HG02885 (cell line): ENCODE data around the gene ARL2BP.
"Not testable (repeated sequence)": the region's sequence is repeated elsewhere in the genome, so short reads cannot be mapped to it uniquely, and the experiment has no call there.

Experiments
- ATAC-seq: cut with Tn5 transposase; IDR thresholded peaks from one replicate; pipeline ENCODE4 v1.9.1; 2021; ENCODE audit warnings: mild to moderate bottlenecking; ENCODE audit not compliant: unreplicated experiment, poor library complexity

The ARL2BP gene

GRCh38 chr16:57262841-57263540, 17.9 kb downstream of the ARL2BP start:
- ATAC-seq = no peak

DNA sequence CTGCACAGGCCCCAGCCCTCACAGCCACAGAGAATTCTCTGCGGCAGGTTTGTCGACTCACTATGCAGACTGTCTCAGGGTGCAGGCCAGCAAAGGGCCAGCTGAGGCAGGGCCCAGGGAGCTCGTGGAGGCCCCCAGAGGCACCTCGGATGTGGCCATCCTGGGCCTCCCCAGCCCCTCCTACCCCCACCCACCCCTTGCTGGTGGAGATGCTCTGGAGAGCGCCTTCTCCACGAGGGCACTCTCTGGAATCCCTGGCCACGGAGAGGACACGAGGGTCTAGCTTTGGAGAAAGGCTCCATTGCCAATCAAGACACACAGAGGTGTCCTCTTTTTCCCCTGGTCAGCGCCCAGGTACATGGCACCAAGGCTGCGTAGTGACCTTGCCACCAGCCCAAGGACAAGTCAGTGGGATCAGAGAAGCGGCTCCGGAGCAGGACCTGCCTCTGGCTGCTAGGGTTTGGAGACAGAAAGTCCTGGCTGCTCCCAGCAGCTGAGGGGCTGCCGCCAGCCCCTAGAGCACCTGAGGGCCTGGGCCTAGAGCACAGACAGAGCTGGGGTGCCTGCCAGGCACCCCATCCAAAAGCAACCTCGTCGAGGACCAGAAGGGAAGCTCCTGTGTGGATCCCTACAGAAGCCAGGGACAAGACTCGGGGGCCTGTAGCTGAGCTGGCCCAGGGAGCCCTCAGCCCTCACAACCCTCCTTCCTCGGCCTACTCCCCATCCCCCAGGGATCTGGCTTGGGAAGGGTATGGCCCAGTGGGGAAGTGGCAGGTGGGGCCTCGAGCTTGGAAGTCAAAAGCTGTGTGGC, 18.7 kb downstream of the ARL2BP start:
- ATAC-seq = no peak

DNA sequence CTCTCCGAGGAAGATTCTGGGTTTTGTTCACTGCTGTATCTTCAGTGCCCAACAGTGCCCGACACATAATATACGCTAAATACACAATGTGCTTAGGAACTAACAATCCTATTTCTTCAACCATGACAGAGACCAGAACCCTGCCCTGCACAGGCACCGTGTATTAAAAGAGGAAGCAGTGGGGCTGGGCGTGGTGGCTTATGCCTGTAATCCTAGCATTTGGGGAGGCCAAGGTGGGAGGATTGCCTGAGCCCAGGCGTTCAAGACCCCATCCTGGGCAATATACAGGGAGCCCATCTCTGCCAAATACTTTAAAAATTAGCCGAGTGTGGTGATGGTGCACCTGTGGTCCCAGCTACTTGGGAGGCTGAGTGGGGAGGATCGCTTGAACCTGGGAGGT, 19.3 kb downstream of the ARL2BP start:
- ATAC-seq = no peak

GRCh38 chr16:57264950-57265371, 19.9 kb downstream of the ARL2BP start:
- no peak for ATAC-seq

DNA sequence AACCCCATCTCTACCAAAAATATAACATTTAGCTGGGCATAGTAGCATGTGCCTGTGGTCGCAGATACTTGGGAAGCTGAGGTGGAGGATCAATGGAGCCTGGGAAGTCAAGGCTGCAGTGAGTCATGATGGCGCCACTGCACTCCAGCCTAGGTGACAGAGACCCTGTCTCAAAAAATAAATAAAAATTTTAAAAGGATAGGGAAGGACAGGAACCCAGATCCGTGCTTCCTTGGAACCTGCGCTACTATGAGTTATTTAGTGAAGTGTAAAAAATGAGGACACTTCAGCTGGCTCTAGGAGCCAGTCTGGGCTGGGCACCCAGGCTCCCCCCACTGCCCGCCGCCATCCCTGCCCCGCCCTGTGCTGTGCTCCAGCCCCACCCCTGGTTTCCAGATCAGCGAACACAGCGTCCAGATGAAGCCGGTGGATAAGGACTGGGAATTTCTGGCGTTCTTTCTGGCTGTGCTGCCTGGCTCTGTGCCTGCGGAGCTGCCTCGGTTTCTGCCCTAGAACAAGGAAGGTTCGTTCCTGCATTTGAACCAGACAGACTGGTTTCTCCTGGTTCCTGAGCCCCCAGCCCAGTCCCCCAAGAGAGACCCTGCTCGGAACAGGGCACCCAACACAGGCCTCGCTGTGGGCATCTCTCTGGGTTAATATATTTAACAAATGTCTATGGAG, 20.9 kb downstream of the ARL2BP start:
- ATAC-seq = no peak

GRCh38 chr16:57266531-57267260, 21.6 kb downstream of the ARL2BP start:
- no peak for ATAC-seq

GRCh38 chr16:57267343-57267742, 22.3 kb downstream of the ARL2BP start:
- ATAC-seq = not testable (repeated sequence)

- ATAC-seq = no peak
Measured at GRCh38 chr16:57268804-57269800, 24.0 kb downstream of the ARL2BP start.

DNA sequence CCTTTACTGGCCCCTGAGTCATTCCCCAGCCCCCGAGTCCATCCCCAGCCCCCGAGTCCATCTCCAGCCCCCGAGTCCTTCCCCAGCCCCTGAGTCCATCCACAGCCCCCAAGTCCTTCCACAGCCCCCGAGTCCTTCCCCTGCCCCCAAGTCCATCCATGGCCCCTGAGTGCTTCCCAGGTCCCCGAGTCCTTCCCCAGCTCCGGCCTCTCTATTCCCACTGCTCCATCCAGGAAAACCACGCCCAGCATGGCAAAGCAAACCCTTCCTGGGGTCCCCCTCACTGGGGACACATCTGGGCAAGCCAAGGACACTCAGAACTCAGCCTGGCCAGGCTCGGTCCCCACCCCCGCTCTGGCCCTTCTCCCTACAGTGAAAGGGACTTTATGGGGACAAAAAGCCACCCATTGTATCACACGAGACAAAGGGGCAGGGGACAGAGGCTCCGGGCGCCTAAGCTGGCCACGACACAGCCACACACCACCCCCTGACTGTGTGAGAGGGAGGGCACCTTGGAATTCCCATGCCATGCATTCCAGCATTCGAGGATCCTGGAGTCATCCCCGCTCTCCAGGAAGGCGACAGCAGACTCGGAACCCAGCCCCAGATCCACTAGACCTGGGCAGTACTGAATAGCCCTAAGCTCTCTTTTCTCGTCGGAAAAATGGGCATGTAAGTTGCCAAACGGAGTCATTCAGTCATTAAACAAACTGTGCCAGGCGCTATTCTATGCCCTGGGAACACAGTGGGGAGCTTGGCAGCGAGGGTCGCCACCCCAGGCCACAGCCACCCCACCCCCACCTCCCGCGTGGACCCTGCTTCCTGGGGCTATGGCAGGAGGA, 25.4 kb downstream of the ARL2BP start:
- no peak for ATAC-seq

- no peak for ATAC-seq
Measured at GRCh38 chr16:57271063-57271345, 25.9 kb downstream of the ARL2BP start.

GRCh38 chr16:57271867-57272495, 26.9 kb downstream of the ARL2BP start:
- no peak for ATAC-seq

GRCh38 chr16:57273359-57273758, 28.3 kb downstream of the ARL2BP start:
- no peak for ATAC-seq

DNA sequence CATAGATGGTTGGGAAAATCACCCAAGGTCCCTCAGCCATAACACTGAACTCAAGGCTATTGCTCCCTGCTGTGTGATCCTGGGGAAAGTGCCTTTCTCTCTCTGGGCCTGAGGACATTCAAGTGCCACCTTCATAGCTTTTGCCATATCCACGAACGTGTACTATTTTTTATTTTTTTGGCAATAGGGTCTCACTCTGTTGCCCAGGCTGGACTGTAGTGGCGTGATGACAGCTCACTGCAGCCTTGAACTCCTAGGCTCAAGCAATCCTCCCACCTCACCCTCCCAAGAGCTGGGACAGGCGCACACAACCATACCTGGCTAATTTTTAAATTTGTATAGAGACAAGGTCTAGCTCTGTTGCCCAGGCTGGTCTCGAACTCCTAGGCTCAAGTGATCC, 28.8 kb downstream of the ARL2BP start:
- ATAC-seq = no peak

DNA sequence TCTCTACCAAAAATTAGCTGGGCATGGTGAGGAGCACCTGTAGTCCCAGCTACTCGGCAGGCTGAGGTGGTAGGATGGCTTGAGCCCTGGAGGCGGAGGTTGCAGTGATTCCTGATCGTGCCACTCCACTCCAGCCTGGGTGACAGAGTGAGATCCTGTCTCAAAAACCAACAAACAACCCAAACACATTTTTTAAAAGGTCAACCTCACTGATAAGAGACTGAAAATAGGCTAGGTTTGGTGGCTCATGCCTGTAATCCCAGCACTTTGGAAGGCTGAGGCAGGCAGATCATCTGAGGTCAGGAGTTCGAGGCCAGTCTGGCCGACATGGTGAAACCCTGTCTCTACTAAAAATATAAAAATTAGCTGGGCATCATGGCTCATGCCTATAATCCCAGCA, 30.9 kb downstream of the ARL2BP start:
- not testable (repeated sequence) for ATAC-seq

DNA sequence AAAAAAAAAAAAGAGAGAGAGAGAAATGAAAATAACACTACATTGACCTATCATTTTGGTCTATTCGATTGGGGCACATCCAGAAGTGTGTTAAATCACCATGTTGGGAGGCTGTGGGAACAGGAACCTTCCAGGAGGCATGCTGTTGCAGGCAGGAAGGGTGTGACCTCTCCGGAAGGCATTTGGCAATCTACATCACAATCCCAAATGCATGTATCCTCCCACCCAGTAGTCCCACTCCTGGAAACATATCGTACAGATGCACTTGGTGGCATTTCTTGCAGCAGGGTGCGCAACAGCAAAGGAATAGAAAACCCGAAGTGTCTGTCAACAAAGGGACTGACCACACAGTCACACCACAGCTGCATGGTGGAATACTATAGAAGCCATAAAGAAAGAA, 31.5 kb downstream of the ARL2BP start:
- ATAC-seq = no peak

- ATAC-seq = no peak
Measured at GRCh38 chr16:57277586-57277985, 32.5 kb downstream of the ARL2BP start.

GRCh38 chr16:57278494-57278893, 33.4 kb downstream of the ARL2BP start:
- ATAC-seq = no peak
